HEK293 (cell line): Measurements from ENCODE around the gene EDAR.

Experiments used
- CTCF ChIA-PET: fragments of 350-600 bp; formaldehyde crosslinking; extraction: SDS; loops from one replicate; lab custom pipeline; 2021; ENCODE audit warnings: antibody characterized with exemption; lab: Yijun Ruan, JAX
- POLR2A ChIA-PET: fragments of 300-600 bp; formaldehyde crosslinking; extraction: SDS; loops from one replicate; lab custom pipeline; 2020; ENCODE audit warnings: antibody characterized with exemption, inconsistent platforms; lab: Yijun Ruan, JAX
- H3K27ac ChIP-seq: fragments of 200-500 bp; sonication (Bioruptor generic); 2 replicates; pipeline ENCODE4 v1.5.1; 2014; ENCODE audit warnings: low read depth, low read length, control low read depth, inconsistent platforms; ENCODE audit errors: extremely low read depth
- H3K36me3 ChIP-seq, 2 experiments: fragments of 200-500 bp in 1 of 2; sonication (Bioruptor generic) in 1 of 2; 1 replicate in 1 of 2; 2 replicates in 1 of 2; pipeline ENCODE4 v1.5.1; 2014 to 2017; ENCODE audit warnings: inconsistent platforms in 2 of 2, low read length in 2 of 2; ENCODE audit not compliant: control insufficient read depth in 2 of 2, insufficient read depth in 1 of 2
- H3K4me1 ChIP-seq: fragments of 200-500 bp; sonication (Bioruptor generic); 2 replicates; pipeline ENCODE4 v1.5.1; 2014; ENCODE audit warnings: mild to moderate bottlenecking, low read length, inconsistent platforms; ENCODE audit not compliant: control insufficient read depth, insufficient read depth
- H3K4me3 ChIP-seq: 2 replicates; pipeline ENCODE4 v1.5.1; 2011; ENCODE audit warnings: low read depth, mild to moderate bottlenecking, control low read depth, low read length, moderate library complexity
- H3K9me3 ChIP-seq: fragments of 200-500 bp; sonication (Bioruptor generic); 2 replicates; pipeline ENCODE4 v1.5.1; 2014; ENCODE audit warnings: low read depth, low read length, inconsistent platforms; ENCODE audit not compliant: control insufficient read depth, insufficient read depth
- GFI1B ChIP-seq: fragments of 450-650 bp; formaldehyde crosslinking; IDR thresholded peaks from 2 replicates; pipeline ENCODE4 v1.5.1; 2016; ENCODE audit warnings: missing biosample characterization, missing genetic modification characterization
- HOXA7 ChIP-seq: sonication (generic); formaldehyde crosslinking; IDR thresholded peaks from 2 replicates; pipeline ENCODE4 v1.8.1; 2022; ENCODE audit warnings: missing genetic modification reagents, borderline replicate concordance
- INSM2 ChIP-seq: fragments of 450-650 bp; formaldehyde crosslinking; IDR thresholded peaks from 2 replicates; pipeline ENCODE4 v1.5.1; 2016; ENCODE audit warnings: missing biosample characterization, missing genetic modification characterization
- KLF17 ChIP-seq: fragments of 450-650 bp; formaldehyde crosslinking; IDR thresholded peaks from 2 replicates; pipeline ENCODE4 v1.5.1; 2016; ENCODE audit warnings: missing biosample characterization, missing genetic modification characterization
- MYNN ChIP-seq: fragments of 450-650 bp; formaldehyde crosslinking; IDR thresholded peaks from 2 replicates; pipeline ENCODE4 v1.5.1; 2016; ENCODE audit warnings: missing biosample characterization, missing genetic modification characterization, borderline replicate concordance
- SCRT2 ChIP-seq: fragments of 450-650 bp; formaldehyde crosslinking; IDR thresholded peaks from 2 replicates; pipeline ENCODE4 v1.5.1; 2016; ENCODE audit warnings: missing biosample characterization, missing genetic modification characterization
- ZBTB20 ChIP-seq: fragments of 450-650 bp; formaldehyde crosslinking; IDR thresholded peaks from 2 replicates; pipeline ENCODE4 v1.5.1; 2016; ENCODE audit warnings: missing biosample characterization, missing genetic modification characterization
- ZBTB44 ChIP-seq: fragments of 450-650 bp; IDR thresholded peaks from 2 replicates; pipeline ENCODE4 v1.5.1; 2018; ENCODE audit warnings: missing biosample characterization, mild to moderate bottlenecking, missing genetic modification characterization
- ZNF175 ChIP-seq: fragments of 450-650 bp; formaldehyde crosslinking; IDR thresholded peaks from 2 replicates; pipeline ENCODE4 v1.5.1; 2016; ENCODE audit warnings: missing biosample characterization, missing genetic modification characterization
- ZNF266 ChIP-seq: fragments of 450-650 bp; formaldehyde crosslinking; IDR thresholded peaks from 2 replicates; pipeline ENCODE4 v1.5.1; 2016; ENCODE audit warnings: missing biosample characterization, missing genetic modification characterization, low read depth
- ZNF449 ChIP-seq: fragments of 450-650 bp; formaldehyde crosslinking; IDR thresholded peaks from 2 replicates; pipeline ENCODE4 v1.5.1; 2017; ENCODE audit warnings: missing biosample characterization, mild to moderate bottlenecking, missing genetic modification characterization, moderate library complexity
- ZNF555 ChIP-seq: fragments of 450-650 bp; formaldehyde crosslinking; conservative IDR thresholded peaks from 2 replicates; pipeline ENCODE4 v1.5.1; 2017; ENCODE audit warnings: missing biosample characterization, mild to moderate bottlenecking, missing genetic modification characterization, inconsistent platforms
- ZNF654 ChIP-seq: fragments of 450-650 bp; formaldehyde crosslinking; IDR thresholded peaks from 2 replicates; pipeline ENCODE4 v1.5.1; 2016; ENCODE audit warnings: low read depth, missing biosample characterization, missing genetic modification characterization
- ZNF785 ChIP-seq: fragments of 450-650 bp; formaldehyde crosslinking; IDR thresholded peaks from 2 replicates; pipeline ENCODE4 v1.5.1; 2016; ENCODE audit warnings: missing biosample characterization, missing genetic modification characterization
- ZNF792 ChIP-seq: fragments of 450-650 bp; formaldehyde crosslinking; IDR thresholded peaks from 2 replicates; pipeline ENCODE4 v1.5.1; 2016; ENCODE audit warnings: missing biosample characterization, missing genetic modification characterization
- ZSCAN16 ChIP-seq: fragments of 450-650 bp; formaldehyde crosslinking; IDR thresholded peaks from 2 replicates; pipeline ENCODE4 v1.5.1; 2016; ENCODE audit warnings: missing biosample characterization, missing genetic modification characterization
- TF ChIP-seq, protein P1 (sequence below): fragments of 450-650 bp; formaldehyde crosslinking; IDR thresholded peaks from 2 replicates; pipeline ENCODE4 v1.5.1; 2016; ENCODE audit warnings: missing biosample characterization, missing genetic modification characterization

The EDAR gene

DNA sequence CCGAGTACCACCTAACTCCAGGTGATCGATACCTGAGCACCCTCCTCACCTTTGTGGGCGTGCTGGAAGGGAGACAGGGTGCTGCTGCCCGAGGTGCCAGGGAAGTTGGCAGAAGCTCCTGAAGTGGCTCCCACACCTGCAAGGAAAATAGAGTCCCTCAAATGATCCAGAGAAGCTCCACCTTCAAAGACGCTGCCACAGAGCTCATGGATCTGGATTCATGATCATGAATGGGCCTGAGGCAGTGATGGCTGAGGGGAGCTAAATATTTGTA, 76.5 kb downstream of the EDAR start:
- Histone ChIP-seq H3K36me3 (no peaks in the 10 kb centered on the region), H3K27ac (no peak overlapping the region), H3K4me3 (no peak overlapping the region), H3K9me3 (no peaks in the 10 kb centered on the region), H3K4me1 (no peaks in the 10 kb centered on the region)
- ChIA-PET POLR2A (interaction anchor here (0.7 kb wide), 1 partner anchor 51 kb away, joined by 3 read pairs; no protein-coding TSS in a partner anchor), CTCF (interaction anchor here (0.6 to 1.1 kb wide), 2 partner anchors 10 to 16 kb away, joined by 3 read pairs; no protein-coding TSS in a partner anchor)
- no peak for TF ChIP-seq ZNF175 (tag by site-specific recombination)
- TF ChIP-seq MYNN (tag by site-specific recombination), result no peak
- no peak for TF ChIP-seq ZNF555 (tag by site-specific recombination)
- no peak for TF ChIP-seq ZBTB44 (tag by site-specific recombination)
- TF ChIP-seq, protein P1, sequence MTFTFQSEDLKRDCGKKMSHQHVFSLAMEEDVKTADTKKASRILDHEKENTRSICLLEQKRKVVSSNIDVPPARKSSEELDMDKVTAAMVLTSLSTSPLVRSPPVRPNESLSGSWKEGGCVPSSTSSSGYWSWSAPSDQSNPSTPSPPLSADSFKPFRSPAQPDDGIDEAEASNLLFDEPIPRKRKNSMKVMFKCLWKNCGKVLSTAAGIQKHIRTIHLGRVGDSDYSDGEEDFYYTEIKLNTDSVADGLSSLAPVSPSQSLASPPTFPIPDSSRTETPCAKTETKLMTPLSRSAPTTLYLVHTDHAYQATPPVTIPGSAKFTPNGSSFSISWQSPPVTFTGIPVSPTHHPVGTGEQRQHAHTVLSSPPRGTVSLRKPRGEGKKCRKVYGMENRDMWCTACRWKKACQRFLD (tag by site-specific recombination), result no peak
- no peak for TF ChIP-seq ZBTB20 (tag by site-specific recombination)
- no peak for TF ChIP-seq ZNF449
- TF ChIP-seq GFI1B (tag by site-specific recombination), result no peak

- Histone ChIP-seq H3K9me3 (no peaks in the 10 kb centered on the region), H3K27ac (no peak overlapping the region), H3K36me3 (no peaks in the 10 kb centered on the region), H3K4me1 (no peaks in the 10 kb centered on the region), H3K4me3 (no peak overlapping the region)
- TF ChIP-seq KLF17 (tag by site-specific recombination) (no peak), HOXA7 (CRISPR knock-in tag) (no peak), ZNF266 (tag by site-specific recombination) (no peak), ZSCAN16 (no peak), INSM2 (tag by site-specific recombination) (no peak), ZNF792 (tag by site-specific recombination) (no peak), SCRT2 (tag by site-specific recombination) (no peak), ZNF785 (tag by site-specific recombination) (no peak), ZNF654 (tag by site-specific recombination) (no peak)
- ChIA-PET POLR2A (interaction anchor here (0.7 kb wide), 1 partner anchor 51 kb away, joined by 3 read pairs; no protein-coding TSS in a partner anchor), CTCF (interaction anchor here (0.6 to 1.1 kb wide), 2 partner anchors 9 to 16 kb away, joined by 3 read pairs; no protein-coding TSS in a partner anchor)
Observed at GRCh38 chr2:108911807-108912628, 77.0 kb downstream of the EDAR start.
